IMR-90 (cell line): ENCODE results near the gene ZNF844. TPM values are rescaled to one million over a fixed set of nuclear protein-coding genes. Genes with fewer than 3 reads are reported as not detected.

Experiments used
- ATAC-seq: fragments of 200-7000 bp; cut with Tn5 transposase; 2 replicates; pipeline ENCODE4 v1.9.1; 2020; ENCODE audit warnings: low read depth, mild to moderate bottlenecking, moderate library complexity
- BruUV-seq: library from RNA; stranded (reverse); fragments of 400-500 nt; replicated peaks from 2 replicates; lab custom pipeline; 2021; lab: Mats Ljungman, UMichigan
- CTCF ChIA-PET: fragments of 300-600 bp; formaldehyde crosslinking; extraction: SDS; loops from one replicate; lab custom pipeline; 2021; ENCODE audit warnings: antibody characterized with exemption; lab: Yijun Ruan, JAX
- POLR2A ChIA-PET: fragments of 300-600 bp; sonication (Branson Sonifier 250); formaldehyde crosslinking; loops from one replicate; lab custom pipeline; 2022; ENCODE audit warnings: antibody characterized with exemption; ENCODE audit not compliant: unreplicated experiment; lab: Charles Lee
- DNase-seq: peaks from one replicate; pipeline ENCODE4 v3.0.0; 2013
- H2AFZ ChIP-seq: replicated peaks from 2 replicates; pipeline ENCODE3; 2013; ENCODE audit warnings: low read length, mild to moderate bottlenecking; ENCODE audit not compliant: poor library complexity
- H2AK5ac ChIP-seq: 2 replicates; pipeline ENCODE4 v1.6.1; 2013; ENCODE audit warnings: low read depth, low read length, inconsistent platforms
- H2AK9ac ChIP-seq: replicated peaks from 2 replicates; pipeline ENCODE3; 2013; ENCODE audit warnings: mild to moderate bottlenecking, low read depth, low read length, moderate library complexity; ENCODE audit not compliant: poor library complexity
- H2BK120ac ChIP-seq: 2 replicates; pipeline ENCODE4 v1.6.1; 2013; ENCODE audit warnings: low read depth, low read length, inconsistent platforms
- H2BK15ac ChIP-seq: 3 replicates; pipeline ENCODE4 v1.6.1; 2013; ENCODE audit warnings: low read depth, low read length, inconsistent platforms
- H2BK20ac ChIP-seq: 2 replicates; pipeline ENCODE4 v1.6.1; 2013; ENCODE audit warnings: low read depth, mild to moderate bottlenecking, inconsistent platforms, low read length, moderate library complexity
- H2BK5ac ChIP-seq: 2 replicates; pipeline ENCODE4 v1.6.1; 2013; ENCODE audit warnings: mild to moderate bottlenecking, low read depth, low read length, inconsistent platforms; ENCODE audit not compliant: poor library complexity, severe bottlenecking
- H3K14ac ChIP-seq: replicated peaks from 2 replicates; pipeline ENCODE4 v1.6.1; 2013; ENCODE audit warnings: low read depth, low read length, inconsistent platforms
- H3K18ac ChIP-seq: 2 replicates; pipeline ENCODE4 v1.6.1; 2013; ENCODE audit warnings: low read depth, low read length, control low read depth
- H3K23ac ChIP-seq: 2 replicates; pipeline ENCODE4 v1.6.1; 2013; ENCODE audit warnings: low read depth, low read length, inconsistent platforms
- H3K27ac ChIP-seq: 2 replicates; pipeline ENCODE4 v1.5.1; 2013; ENCODE audit warnings: mild to moderate bottlenecking, control low read depth, low read length; ENCODE audit not compliant: insufficient read depth
- H3K27me3 ChIP-seq: 2 replicates; pipeline ENCODE4 v1.6.1; 2013; ENCODE audit warnings: low read length; ENCODE audit not compliant: control insufficient read depth, insufficient read depth
- H3K36me3 ChIP-seq: 2 replicates; pipeline ENCODE4 v1.6.1; 2013; ENCODE audit warnings: low read length, mixed read lengths; ENCODE audit not compliant: control insufficient read depth, insufficient read depth
- H3K4ac ChIP-seq: 2 replicates; pipeline ENCODE4 v1.6.1; 2013; ENCODE audit warnings: low read depth, low read length, inconsistent platforms
- H3K4me1 ChIP-seq: 2 replicates; pipeline ENCODE4 v1.6.1; 2013; ENCODE audit warnings: low read length, mixed read lengths; ENCODE audit not compliant: control insufficient read depth, insufficient read depth
- H3K4me2 ChIP-seq: 2 replicates; pipeline ENCODE4 v1.6.1; 2013; ENCODE audit warnings: low read depth, mild to moderate bottlenecking, control low read depth, low read length, moderate library complexity
- H3K4me3 ChIP-seq: 2 replicates; pipeline ENCODE4 v1.5.1; 2013; ENCODE audit warnings: low read depth, mild to moderate bottlenecking, control low read depth, low read length, moderate library complexity; ENCODE audit not compliant: insufficient read depth
- H3K56ac ChIP-seq: 2 replicates; pipeline ENCODE4 v1.6.1; 2013; ENCODE audit warnings: low read length, inconsistent platforms; ENCODE audit not compliant: insufficient read depth; ENCODE audit errors: extremely low read depth
- H3K79me1 ChIP-seq, 2 experiments: 2 replicates each; pipeline ENCODE4 v1.6.1; 2013; ENCODE audit warnings: low read length in 2 of 2, inconsistent platforms in 1 of 2, low read depth in 1 of 2
- H3K9ac ChIP-seq: 2 replicates; pipeline ENCODE4 v1.6.1; 2013; ENCODE audit warnings: low read depth, low read length, control low read depth
- H3K9me1 ChIP-seq: 2 replicates; pipeline ENCODE4 v1.6.1; 2013; ENCODE audit warnings: low read length, inconsistent platforms; ENCODE audit not compliant: insufficient read depth
- H3K9me3 ChIP-seq: 2 replicates; pipeline ENCODE4 v1.6.1; 2013; ENCODE audit warnings: low read length; ENCODE audit not compliant: control insufficient read depth, insufficient read depth
- H4K20me1 ChIP-seq: 2 replicates; pipeline ENCODE4 v1.6.1; 2013; ENCODE audit warnings: low read length, inconsistent platforms; ENCODE audit not compliant: insufficient read depth
- H4K5ac ChIP-seq: 2 replicates; pipeline ENCODE4 v1.6.1; 2013; ENCODE audit warnings: mild to moderate bottlenecking, low read depth, low read length, control low read depth
- H4K8ac ChIP-seq, 2 experiments: 2 replicates each; pipeline ENCODE4 v1.6.1; 2013; ENCODE audit warnings: low read depth in 2 of 2, low read length in 2 of 2, control low read depth in 1 of 2, inconsistent platforms in 1 of 2
- H4K91ac ChIP-seq: 2 replicates; pipeline ENCODE4 v1.6.1; 2013; ENCODE audit warnings: low read depth, low read length, inconsistent platforms; ENCODE audit not compliant: insufficient read depth
- BHLHE40 ChIP-seq: fragments of 150-350 bp; IDR thresholded peaks from 2 replicates; pipeline ENCODE4 v1.6.1; 2016; ENCODE audit warnings: mild to moderate bottlenecking, low read depth, low read length
- CHD1 ChIP-seq: IDR thresholded peaks from 2 replicates; pipeline ENCODE4 v1.6.1; 2012; ENCODE audit warnings: low read depth, low read length, improper control_type of control experiment
- CTCF ChIP-seq: conservative IDR thresholded peaks from 2 replicates; pipeline ENCODE4 v1.5.1; 2012; ENCODE audit warnings: mild to moderate bottlenecking, low read depth, low read length, improper control_type of control experiment
- MXI1 ChIP-seq: IDR thresholded peaks from 2 replicates; pipeline ENCODE4 v1.6.1; 2012; ENCODE audit warnings: low read depth, mild to moderate bottlenecking, low read length, moderate library complexity, borderline replicate concordance
- POLR2A ChIP-seq: IDR thresholded peaks from 2 replicates; pipeline ENCODE4 v1.6.1; 2012; ENCODE audit warnings: mild to moderate bottlenecking, low read depth, low read length
- RAD21 ChIP-seq: IDR thresholded peaks from 2 replicates; pipeline ENCODE4 v1.6.1; 2012; ENCODE audit warnings: low read length, improper control_type of control experiment
- SMC3 ChIP-seq: fragments of 150-350 bp; IDR thresholded peaks from 2 replicates; pipeline ENCODE4 v1.6.1; 2016; ENCODE audit warnings: low read depth, mild to moderate bottlenecking, antibody characterized with exemption, low read length, moderate library complexity
- WGBS, 2 experiments: methylation state at CpG; one replicate each; pipeline versions ENCODE4 v1.1.5 to v1.1.7; 2013; ENCODE audit warnings: missing lambda C conversion rate in 2 of 2; ENCODE audit not compliant: insufficient read length in 1 of 2; ENCODE audit errors: extremely low coverage in 2 of 2; 5-methylcytosine and 5-hydroxymethylcytosine counted together
- dilution Hi-C: fragments of 300-500 bp; cut with HindIII; formaldehyde crosslinking; loops from one replicate; pipeline ENCODE4 v1.14.3; 2018; ENCODE audit warnings: low sequenced_read_pairs; ENCODE audit not compliant: unreplicated experiment
- in situ Hi-C: fragments of 300-500 bp; cut with MboI; formaldehyde crosslinking; loops from 3 replicates; pipeline ENCODE4 v1.14.3; 2019; ENCODE audit warnings: low sequenced_read_pairs, inconsistent platforms, mixed read lengths
- intact Hi-C: fragments of 100-400 bp; cut with micrococcal nuclease; formaldehyde crosslinking; loops from 2 replicates; pipeline ENCODE4 v1.10.0; 2022
- polyA plus RNA-seq, 3 experiments: library from polyadenylated mRNA; depleted of rRNA; stranded (reverse); fragments of >200 nt; gene quantifications; 2 replicates each; pipeline ENCODE4 v1.2.3, GENCODE V29; 2012; ENCODE audit warnings: low replicate concordance in 1 of 3
- total RNA-seq: library from RNA; depleted of rRNA; stranded (reverse); fragments of >200 nt; gene quantifications from 2 replicates; pipeline ENCODE4 v1.2.3, GENCODE V29; 2012

Gene ZNF844
- total and polyA plus RNA-seq, 2 of the 4 experiments (the other 2 are of a cell fraction) = 1.6 to 12.0 TPM

GRCh38 chr19:12112701-12113100 is 48.2 kb downstream of the ZNF844 start:
- intact Hi-C loops (no loop called here), in situ Hi-C loops (no loop called here), dilution Hi-C loops (no loop called here)
- Histone ChIP-seq H3K56ac (no peak overlapping the region), H3K9me3 (peaks cover 39% of the 10 kb centered on the region), H4K8ac (no peak overlapping the region), H2BK5ac (no peak overlapping the region), H3K18ac (no peak overlapping the region), H3K79me1 (peaks cover 0 to 8% of the 10 kb centered on the region in 2 experiments; a peak in 1 of 4 replicates), H3K27ac (no peak overlapping the region), H2AK9ac (no peak overlapping the region), H2AK5ac (no peak overlapping the region), H3K23ac (no peak overlapping the region), H3K14ac (no peak overlapping the region), H3K4me1 (no peaks in the 10 kb centered on the region), H3K36me3 (peaks cover 20% of the 10 kb centered on the region), H3K4me2 (no peak overlapping the region), H3K9me1 (no peaks in the 10 kb centered on the region), H3K4me3 (no peak overlapping the region), H3K4ac (no peak overlapping the region), H4K91ac (no peak overlapping the region), H4K20me1 (no peaks in the 10 kb centered on the region), H3K27me3 (no peaks in the 10 kb centered on the region), H2BK15ac (no peak overlapping the region), H2BK120ac (no peak overlapping the region), H4K5ac (no peak overlapping the region), H2BK20ac (no peak overlapping the region), H2AFZ (no peak overlapping the region), H3K9ac (no peak overlapping the region)
- BruUV-seq = no TSS peak
- DNase-seq = no peak
- WGBS, 2 experiments = no CpG with 5 or more reads among the region's 8 CpGs
- ChIA-PET POLR2A (no interaction called here), CTCF (no interaction called here)
- TF ChIP-seq SMC3 = no peak
- no peak for TF ChIP-seq RAD21
- no peak for TF ChIP-seq CHD1
- TF ChIP-seq CTCF = no peak
- no peak for TF ChIP-seq MXI1
- TF ChIP-seq BHLHE40 = no peak
- no peak for TF ChIP-seq POLR2A
- no peak for ATAC-seq
